SU-DHL-6 (cell line): Measurements from ENCODE around the gene CCDC188.

ENCODE experiments used
- H2AFZ ChIP-seq: fragments of 200-600 bp; sonication (generic); 2 replicates; pipeline ENCODE4 v1.6.1; 2014; ENCODE audit warnings: low read depth, mild to moderate bottlenecking, moderate library complexity, mixed read lengths, antibody characterized with exemption, low read length; ENCODE audit not compliant: severe bottlenecking
- H3F3A ChIP-seq: fragments of 200-600 bp; shearing (Covaris generic); 2 replicates; pipeline ENCODE4 v1.6.0; 2016; ENCODE audit warnings: antibody characterized with exemption, mild to moderate bottlenecking; ENCODE audit not compliant: insufficient read depth
- H3K27ac ChIP-seq: fragments of 200-600 bp; sonication (generic); 2 replicates; pipeline ENCODE4 v1.5.1; 2016; ENCODE audit warnings: low read depth, mild to moderate bottlenecking, low read length, moderate library complexity, mixed read lengths
- H3K27me3 ChIP-seq: fragments of 200-600 bp; sonication (generic), shearing (Covaris generic); 2 replicates; pipeline ENCODE4 v1.6.0; 2014; ENCODE audit warnings: mild to moderate bottlenecking, low read length
- H3K36me3 ChIP-seq: fragments of 200-600 bp; sonication (generic); 2 replicates; pipeline ENCODE4 v1.6.1; 2014; ENCODE audit warnings: mild to moderate bottlenecking, low read length, mixed read lengths
- H3K4me2 ChIP-seq: fragments of 300-600, 200-600 bp; shearing (Covaris generic), sonication (generic); 2 replicates; pipeline ENCODE4 v1.6.0; 2014; ENCODE audit warnings: low read length, low read depth, mild to moderate bottlenecking; ENCODE audit not compliant: poor library complexity, severe bottlenecking
- H3K4me3 ChIP-seq: fragments of 200-600 bp; sonication (generic); 2 replicates; pipeline ENCODE4 v1.5.1; 2014; ENCODE audit warnings: antibody characterized with exemption, low read length, mild to moderate bottlenecking, mixed read lengths; ENCODE audit not compliant: insufficient read depth, poor library complexity, severe bottlenecking
- H3K79me2 ChIP-seq: fragments of 200-600 bp; sonication (generic); 2 replicates; pipeline ENCODE4 v1.6.1; 2014; ENCODE audit warnings: mild to moderate bottlenecking, low read length, moderate library complexity; ENCODE audit not compliant: insufficient read depth
- H3K9ac ChIP-seq: fragments of 200-600 bp; sonication (generic); 2 replicates; pipeline ENCODE4 v1.7.0; 2014; ENCODE audit warnings: mild to moderate bottlenecking, low read length
- H3K9me2 ChIP-seq: fragments of 200-600 bp; sonication (generic); replicated peaks from 2 replicates; pipeline ENCODE4 v1.6.1; 2014; ENCODE audit warnings: low read length; ENCODE audit not compliant: insufficient read depth
- H3K9me3 ChIP-seq: fragments of 200-600 bp; sonication (generic); 2 replicates; pipeline ENCODE4 v1.6.1; 2014; ENCODE audit warnings: low read length, mixed read lengths; ENCODE audit not compliant: insufficient read depth
- H4K20me1 ChIP-seq: fragments of 200-600 bp; sonication (generic); 2 replicates; pipeline ENCODE4 v1.6.1; 2014; ENCODE audit warnings: low read depth, mild to moderate bottlenecking, antibody characterized with exemption, low read length, moderate library complexity, mixed read lengths
- CTCF ChIP-seq: fragments of 200-600 bp; sonication (generic); IDR thresholded peaks from one replicate; pipeline ENCODE4 v1.5.1; 2017; ENCODE audit warnings: antibody characterized with exemption, mild to moderate bottlenecking, low read length, moderate library complexity; ENCODE audit not compliant: insufficient read depth, poor library complexity, severe bottlenecking
- EZH2phosphoT487 ChIP-seq: fragments of 200-600 bp; sonication (generic), shearing (Covaris generic); conservative IDR thresholded peaks from 2 replicates; pipeline ENCODE4 v1.6.1; 2018; ENCODE audit warnings: mild to moderate bottlenecking, antibody characterized with exemption, low read length, moderate library complexity, mixed read lengths

The CCDC188 gene

GRCh38 chr22:20169253-20169822, 18.5 kb upstream of the CCDC188 start:
- no peak overlapping the region for H2AFZ ChIP-seq
- H4K20me1 ChIP-seq, result no peaks in the 10 kb centered on the region
- no peaks in the 10 kb centered on the region for H3K27me3 ChIP-seq
- no peaks in the 10 kb centered on the region for H3K9me3 ChIP-seq
- no peak overlapping the region for H3K4me2 ChIP-seq
- no peaks in the 10 kb centered on the region for H3K36me3 ChIP-seq
- H3K4me3 ChIP-seq, result no peak overlapping the region
- no peaks in the 10 kb centered on the region for H3K9me2 ChIP-seq
- no peak overlapping the region for H3K27ac ChIP-seq
- no peaks in the 10 kb centered on the region for H3K79me2 ChIP-seq
- no peak for TF ChIP-seq CTCF
- TF ChIP-seq EZH2phosphoT487, result no peak
- H3K9ac ChIP-seq, result no peak overlapping the region
- H3F3A ChIP-seq, result no peaks in the 10 kb centered on the region

GRCh38 chr22:20167643-20168322, 16.9 kb upstream of the CCDC188 start:
- H3K79me2 ChIP-seq, result no peaks in the 10 kb centered on the region
- H3K27me3 ChIP-seq, result no peaks in the 10 kb centered on the region
- no peaks in the 10 kb centered on the region for H4K20me1 ChIP-seq
- H2AFZ ChIP-seq, result no peak overlapping the region
- TF ChIP-seq EZH2phosphoT487, result no peak
- TF ChIP-seq CTCF, result no peak
- H3K4me2 ChIP-seq, result no peak overlapping the region
- no peak overlapping the region for H3K4me3 ChIP-seq
- no peaks in the 10 kb centered on the region for H3K36me3 ChIP-seq
- no peaks in the 10 kb centered on the region for H3K9me2 ChIP-seq
- no peaks in the 10 kb centered on the region for H3K9me3 ChIP-seq
- H3K9ac ChIP-seq, result no peak overlapping the region
- no peak overlapping the region for H3K27ac ChIP-seq
- no peaks in the 10 kb centered on the region for H3F3A ChIP-seq

GRCh38 chr22:20166703-20167102, 15.8 kb upstream of the CCDC188 start:
- no peak overlapping the region for H2AFZ ChIP-seq
- no peak overlapping the region for H3K27ac ChIP-seq
- TF ChIP-seq CTCF, result no peak
- TF ChIP-seq EZH2phosphoT487, result no peak
- no peak overlapping the region for H3K4me2 ChIP-seq
- H4K20me1 ChIP-seq, result no peaks in the 10 kb centered on the region
- H3K36me3 ChIP-seq, result no peaks in the 10 kb centered on the region
- H3K27me3 ChIP-seq, result no peaks in the 10 kb centered on the region
- H3K9me3 ChIP-seq, result no peaks in the 10 kb centered on the region
- H3F3A ChIP-seq, result no peaks in the 10 kb centered on the region
- H3K79me2 ChIP-seq, result no peaks in the 10 kb centered on the region
- no peaks in the 10 kb centered on the region for H3K9me2 ChIP-seq
- no peak overlapping the region for H3K4me3 ChIP-seq
- no peak overlapping the region for H3K9ac ChIP-seq
